T-helper 9 cell (primary cell): Measurements from ENCODE around the gene IQCF2.
"Not testable (repeated sequence)": the region's sequence is repeated elsewhere in the genome, so short reads cannot be mapped to it uniquely, and the experiment has no call there.

Experiments used
- DNase-seq: peaks from one replicate; pipeline ENCODE4 v3.0.0-alpha.2; 2020
- total RNA-seq, 2 donors: gene quantifications; one replicate each; lab custom pipeline; 2026; lab: John Stamatoyannopoulos, UW

IQCF2 gene
- total RNA-seq = 0 reads per million in 2 donors

DNA sequence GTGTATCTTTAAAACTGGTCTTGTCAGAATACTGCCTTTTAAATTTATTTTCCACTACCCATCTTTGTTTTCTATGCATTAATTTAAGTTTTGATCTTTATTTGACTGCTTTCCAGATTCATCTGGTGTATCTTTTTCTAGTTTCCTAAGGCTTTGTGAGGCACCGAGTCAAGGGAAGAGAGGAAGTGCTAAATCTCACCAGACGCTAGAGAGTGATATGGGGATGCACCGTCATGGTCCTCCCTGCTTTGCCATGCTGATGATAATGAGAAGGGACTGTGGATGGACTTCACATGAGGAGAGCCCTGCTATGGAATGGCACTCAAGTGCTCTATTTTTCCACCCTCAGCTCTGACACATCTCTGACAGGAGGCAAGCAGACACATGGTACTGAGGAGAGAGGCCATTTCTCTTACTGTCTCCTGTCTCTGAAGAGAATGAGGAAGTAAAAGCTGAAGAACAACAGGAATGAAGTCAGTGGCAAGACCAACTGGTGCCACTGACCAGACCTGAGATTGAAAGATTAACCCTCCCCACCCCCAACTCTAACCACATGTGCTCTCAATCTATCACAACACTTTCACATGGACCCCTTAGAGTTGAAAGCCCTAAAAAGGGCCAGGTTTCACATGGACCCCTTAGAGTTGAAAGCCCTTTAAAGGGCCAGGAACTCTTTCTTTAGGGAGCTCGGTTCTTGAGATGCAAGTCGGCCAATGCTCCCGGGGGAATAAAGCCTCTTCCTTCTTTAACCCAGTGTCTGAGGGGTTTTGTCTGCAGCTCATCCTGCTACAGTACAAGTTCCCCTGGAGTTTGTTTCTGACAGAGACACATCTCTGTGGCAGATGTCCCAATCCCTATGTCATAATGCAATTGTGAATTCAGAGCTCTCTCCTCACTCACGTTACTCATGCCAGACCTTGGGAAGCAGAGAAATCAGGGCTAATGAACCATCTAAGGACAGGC, at the start of gene IQCF2:
IQCF2 (plus strand) TSS at position 913 of the 963 bp plus-strand sequence. CDS start 52 bp downstream, outside the sequence.
- no peak for DNase-seq

GRCh38 chr3:51813539-51813938, 47.9 kb upstream of the IQCF2 start:
- DNase-seq = no peak

DNA sequence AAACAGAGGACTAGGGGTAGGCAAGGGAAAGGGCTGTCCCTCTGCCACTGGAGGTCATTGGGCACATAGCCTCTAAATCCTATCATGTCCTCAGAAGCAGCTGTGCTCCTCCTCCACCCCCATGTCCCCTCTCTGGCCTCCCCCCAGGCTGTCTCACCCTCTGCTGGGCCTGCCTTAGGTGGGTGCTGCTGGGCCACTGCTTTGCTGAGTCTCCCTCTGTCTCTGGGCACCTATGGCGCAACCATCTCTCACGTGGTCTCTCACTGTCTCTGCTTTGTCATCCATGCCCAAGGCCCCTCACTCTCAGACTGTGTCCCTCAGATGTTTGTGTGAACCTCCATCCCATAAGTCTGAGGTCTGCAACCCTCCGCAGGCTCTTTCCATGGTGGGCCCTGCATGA, 47.4 kb upstream of the IQCF2 start:
- DNase-seq = no peak

GRCh38 chr3:51815614-51816013, 45.8 kb upstream of the IQCF2 start:
- no peak for DNase-seq

GRCh38 chr3:51816723-51817122, 44.7 kb upstream of the IQCF2 start:
- no peak for DNase-seq

DNA sequence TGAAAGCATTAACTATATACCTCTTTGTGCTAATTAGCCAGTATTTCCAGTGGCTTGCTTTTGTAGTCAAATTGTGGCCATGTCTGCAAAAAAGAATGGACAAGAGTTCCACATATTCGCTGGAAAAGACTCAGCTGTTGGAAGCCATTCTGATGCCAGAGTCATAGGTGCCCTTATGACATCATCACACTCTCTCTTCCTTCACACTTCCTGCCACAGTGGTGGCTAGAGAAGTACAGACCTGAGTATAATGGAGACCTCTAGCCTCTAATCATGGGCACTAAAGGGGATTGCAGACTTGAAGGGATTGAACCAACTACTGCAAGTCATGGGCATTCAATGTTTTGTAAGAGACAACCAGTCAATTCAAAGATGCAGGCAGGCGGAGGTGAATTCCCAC, 44.0 kb upstream of the IQCF2 start:
- no peak for DNase-seq

- DNase-seq = no peak
Measured at GRCh38 chr3:51819151-51819550, 42.3 kb upstream of the IQCF2 start.

DNA sequence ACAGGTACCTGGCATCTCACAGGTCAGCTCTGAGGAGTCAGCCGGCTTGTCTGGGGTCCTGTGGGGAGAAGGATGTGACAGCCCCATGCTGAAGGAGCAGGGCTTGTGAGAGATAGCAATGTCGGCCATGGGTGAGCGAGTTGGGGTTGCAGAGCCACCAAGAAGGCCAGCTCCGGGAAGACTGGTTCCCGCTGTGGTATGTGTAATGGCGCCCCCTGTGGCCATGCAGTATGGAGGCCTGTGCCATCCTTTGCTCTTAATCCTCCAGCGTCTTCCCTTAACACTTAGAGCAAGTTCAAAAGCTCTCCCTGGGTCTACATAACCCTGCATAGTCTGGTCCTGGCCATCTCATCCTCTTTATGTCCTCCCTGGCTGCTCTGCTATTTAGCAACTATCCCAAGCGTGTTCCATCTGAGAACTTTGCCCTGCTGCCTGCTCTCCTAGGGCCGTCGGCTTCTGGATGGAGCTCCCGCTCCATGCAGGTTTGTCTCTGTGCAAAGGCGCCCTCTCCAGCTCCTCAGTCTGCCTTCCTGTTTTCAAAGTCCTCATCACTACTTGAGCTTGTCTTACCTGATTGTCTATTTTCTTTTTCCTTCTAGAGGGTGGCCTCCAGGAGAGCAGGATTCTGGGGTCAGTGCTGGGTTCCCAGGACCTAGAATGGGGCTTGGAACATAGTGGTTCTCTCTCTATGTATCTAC, 41.6 kb upstream of the IQCF2 start:
- no peak for DNase-seq

- DNase-seq = no peak
Measured at GRCh38 chr3:51828297-51828696, 33.1 kb upstream of the IQCF2 start.

- DNase-seq = no peak
Measured at GRCh38 chr3:51830345-51830744, 31.1 kb upstream of the IQCF2 start.

- no peak for DNase-seq
Measured at GRCh38 chr3:51830836-51831385, 30.5 kb upstream of the IQCF2 start.

- DNase-seq = no peak
Measured at GRCh38 chr3:51836606-51837005, 24.8 kb upstream of the IQCF2 start.

- no peak for DNase-seq
Measured at GRCh38 chr3:51845129-51845528, 16.3 kb upstream of the IQCF2 start.

GRCh38 chr3:51855411-51855810, 6.0 kb upstream of the IQCF2 start:
- not testable (repeated sequence) for DNase-seq

GRCh38 chr3:51862886-51863285, 1.5 kb downstream of the IQCF2 start:
- no peak for DNase-seq

DNA sequence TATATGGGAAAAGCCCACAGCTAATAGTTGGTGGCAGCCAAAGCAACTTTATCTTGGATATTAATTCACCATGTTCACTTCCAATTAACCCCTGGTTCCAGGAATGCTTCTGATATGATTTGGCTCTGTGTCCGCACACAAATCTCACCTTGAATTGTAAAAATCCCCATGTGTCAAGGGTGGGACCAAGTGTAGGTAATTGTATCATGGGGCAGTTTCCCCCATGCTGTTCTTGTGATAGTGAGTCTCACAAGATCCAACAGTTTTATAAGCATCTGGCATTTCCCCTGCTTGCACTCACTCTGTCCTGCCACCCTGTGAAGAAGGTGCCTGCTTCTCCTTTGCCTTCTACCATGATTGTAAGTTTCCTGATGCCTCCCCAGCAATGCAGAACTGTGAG, 7.5 kb downstream of the IQCF2 start:
- not testable (repeated sequence) for DNase-seq

- DNase-seq = no peak
Measured at GRCh38 chr3:51869304-51869703, 7.9 kb downstream of the IQCF2 start.

DNA sequence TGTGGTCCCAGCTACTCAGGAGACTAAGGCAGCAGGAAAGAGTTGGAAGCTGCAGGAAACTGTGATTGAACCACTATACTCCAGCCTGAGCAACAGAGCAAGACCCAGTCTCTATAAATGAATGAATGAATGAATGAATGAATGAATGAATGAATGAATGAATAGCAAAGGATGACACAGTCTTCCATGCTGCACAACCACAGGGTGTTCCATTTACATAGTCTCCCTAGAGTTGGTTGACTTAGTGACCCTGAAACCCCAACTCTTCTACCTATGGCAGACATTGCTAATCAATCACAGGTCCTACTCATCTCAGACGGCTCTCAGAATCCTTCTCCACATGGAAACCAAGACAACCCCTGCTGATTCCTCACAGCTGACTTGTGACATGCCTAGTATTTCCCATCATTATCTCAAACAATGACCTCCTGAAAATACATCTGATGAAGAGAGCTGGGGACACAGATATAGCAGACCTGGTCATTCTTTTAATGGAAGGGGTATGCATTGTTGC, 11.9 kb downstream of the IQCF2 start:
- DNase-seq = no peak

DNA sequence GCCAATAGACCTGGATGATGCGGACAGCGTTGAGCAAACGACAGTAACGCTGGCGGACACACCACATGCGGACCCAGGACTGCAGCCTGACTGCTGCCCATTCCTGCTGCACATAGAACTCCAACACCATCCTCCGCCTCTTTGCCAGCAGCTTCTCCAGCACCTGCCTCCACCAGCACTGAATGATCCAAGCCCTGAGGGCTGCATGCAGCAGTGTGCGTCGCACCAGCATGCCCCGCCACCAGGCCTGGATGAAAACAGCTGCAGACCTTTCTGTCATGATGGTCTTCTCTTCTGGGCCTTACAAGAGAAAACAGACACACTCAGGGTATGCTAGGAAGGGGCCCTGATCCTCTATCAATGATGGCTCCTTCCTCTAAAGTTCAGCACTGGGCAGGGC, 12.5 kb downstream of the IQCF2 start:
- DNase-seq = no peak

DNA sequence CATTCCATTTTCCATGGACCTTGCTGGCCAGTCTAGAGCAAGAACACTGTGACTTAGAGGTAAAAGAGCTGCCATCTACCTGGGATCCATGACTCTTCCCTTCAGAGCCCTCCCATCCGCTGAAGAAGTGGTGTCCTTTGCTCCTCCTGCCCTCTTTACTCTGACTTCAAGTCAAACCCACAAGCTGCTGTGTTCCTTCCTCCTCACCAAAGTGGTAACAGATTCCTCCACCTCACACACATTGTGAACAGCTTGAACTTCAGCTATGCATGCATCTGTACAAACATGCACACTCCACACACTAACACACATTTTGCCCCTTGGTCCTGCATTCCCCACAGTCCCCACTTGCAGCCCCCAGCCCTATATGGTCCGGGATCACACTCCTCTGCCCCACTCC, 13.0 kb downstream of the IQCF2 start:
- no peak for DNase-seq

- DNase-seq = no peak
Measured at GRCh38 chr3:51874889-51875288, 13.5 kb downstream of the IQCF2 start.

DNA sequence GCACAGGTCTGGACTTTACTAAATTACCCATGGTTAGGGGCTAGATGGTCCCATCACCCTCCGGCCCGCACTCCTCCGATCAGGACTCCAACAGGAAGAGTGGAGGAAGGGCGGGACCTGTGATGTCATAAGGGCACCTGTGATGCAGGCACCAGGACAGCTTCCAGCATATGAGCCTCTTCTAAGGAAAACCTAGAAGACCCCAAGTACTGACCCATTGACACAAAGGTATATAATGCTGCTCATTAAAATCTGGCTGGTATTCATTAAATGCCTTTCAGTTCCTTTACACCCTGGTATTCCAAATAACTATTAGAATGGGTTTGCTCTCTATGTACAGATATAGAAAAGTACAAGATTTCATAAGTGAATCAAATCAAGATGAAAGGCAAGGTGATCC, 14.1 kb downstream of the IQCF2 start, which contains the start of gene IQCF5:
IQCF5 (minus strand) TSS at position 101 of the 400 bp plus-strand sequence; CDS start at position 31, 70 bp downstream.
- no peak for DNase-seq

GRCh38 chr3:51876186-51876585, 14.8 kb downstream of the IQCF2 start:
- no peak for DNase-seq
